ENCODE results near the gene PCSK5.

PCSK5 gene

GRCh38 chr9:76103531-76104315 lies 213.2 kb downstream of the PCSK5 start:
- no peak for DNase-seq (ENCODE audit: extremely low spot score, insufficient read length, low read depth)
- no peak for FAIRE-seq

- DNase-seq (ENCODE audit: extremely low spot score, insufficient read length, low read depth) = no peak
Observed at GRCh38 chr9:76107482-76107881, 217.0 kb downstream of the PCSK5 start.

GRCh38 chr9:76109953-76110352 lies 219.5 kb downstream of the PCSK5 start:
- no peak for DNase-seq (ENCODE audit: extremely low spot score, insufficient read length, low read depth)
- no peak for FAIRE-seq

More at GRCh38 chr9:76107482-76107881, 217.0 kb downstream of the PCSK5 start:
- FAIRE-seq = no peak

GRCh38 chr9:76112151-76112550 lies 221.7 kb downstream of the PCSK5 start:
- FAIRE-seq (no peak), DNase-seq (ENCODE audit: extremely low spot score, insufficient read length, low read depth) (no peak)

GRCh38 chr9:76114144-76114543 lies 223.7 kb downstream of the PCSK5 start:
- FAIRE-seq (no peak), DNase-seq (ENCODE audit: extremely low spot score, insufficient read length, low read depth) (no peak)

GRCh38 chr9:76115396-76115795 lies 224.9 kb downstream of the PCSK5 start:
- FAIRE-seq (no peak), DNase-seq (ENCODE audit: extremely low spot score, insufficient read length, low read depth) (no peak)

GRCh38 chr9:76115982-76116646 lies 225.6 kb downstream of the PCSK5 start:
- FAIRE-seq (no peak), DNase-seq (ENCODE audit: extremely low spot score, insufficient read length, low read depth) (no peak)

- FAIRE-seq (no peak), DNase-seq (ENCODE audit: extremely low spot score, insufficient read length, low read depth) (no peak)
Observed at GRCh38 chr9:76116913-76117312, 226.4 kb downstream of the PCSK5 start.

- DNase-seq (ENCODE audit: extremely low spot score, insufficient read length, low read depth) (no peak), FAIRE-seq (no peak)
Observed at GRCh38 chr9:76127637-76128036, 237.2 kb downstream of the PCSK5 start.

GRCh38 chr9:76135902-76136301 lies 245.4 kb downstream of the PCSK5 start:
- no peak for FAIRE-seq

GRCh38 chr9:76136986-76137385 lies 246.5 kb downstream of the PCSK5 start:
- FAIRE-seq (no peak), DNase-seq (ENCODE audit: extremely low spot score, insufficient read length, low read depth) (no peak)

More at GRCh38 chr9:76135902-76136301, 245.4 kb downstream of the PCSK5 start:
- no peak for DNase-seq (ENCODE audit: extremely low spot score, insufficient read length, low read depth)

- no peak for FAIRE-seq
- DNase-seq (ENCODE audit: extremely low spot score, insufficient read length, low read depth) = no peak
Observed at GRCh38 chr9:76137931-76138330, 247.5 kb downstream of the PCSK5 start.

- no peak for DNase-seq (ENCODE audit: extremely low spot score, insufficient read length, low read depth)
- FAIRE-seq = no peak
Observed at GRCh38 chr9:76138360-76138759, 247.9 kb downstream of the PCSK5 start.

- no peak for DNase-seq (ENCODE audit: extremely low spot score, insufficient read length, low read depth)
- no peak for FAIRE-seq
Observed at GRCh38 chr9:76143834-76144233, 253.4 kb downstream of the PCSK5 start.

- FAIRE-seq (no peak), DNase-seq (ENCODE audit: extremely low spot score, insufficient read length, low read depth) (no peak)
Observed at GRCh38 chr9:76150013-76150412, 259.5 kb downstream of the PCSK5 start.

GRCh38 chr9:76151267-76151666 lies 260.8 kb downstream of the PCSK5 start:
- DNase-seq (ENCODE audit: extremely low spot score, insufficient read length, low read depth) = no peak
- no peak for FAIRE-seq

- FAIRE-seq (no peak), DNase-seq (ENCODE audit: extremely low spot score, insufficient read length, low read depth) (no peak)
Observed at GRCh38 chr9:76153339-76153738, 262.9 kb downstream of the PCSK5 start.

GRCh38 chr9:76153902-76154629 lies 263.6 kb downstream of the PCSK5 start:
- no peak for FAIRE-seq
- no peak for DNase-seq (ENCODE audit: extremely low spot score, insufficient read length, low read depth)

- no peak for FAIRE-seq
- no peak for DNase-seq (ENCODE audit: extremely low spot score, insufficient read length, low read depth)
Observed at GRCh38 chr9:76155361-76155760, 264.9 kb downstream of the PCSK5 start.

- DNase-seq (ENCODE audit: extremely low spot score, insufficient read length, low read depth) (no peak), FAIRE-seq (no peak)
Observed at GRCh38 chr9:76158713-76159112, 268.2 kb downstream of the PCSK5 start.
